HG03520 (cell line): ENCODE results near the gene SLC25A48.
"Not testable (repeated sequence)": the region's sequence is repeated elsewhere in the genome, so short reads cannot be mapped to it uniquely, and the experiment has no call there.

ENCODE experiments used
- ATAC-seq: cut with Tn5 transposase; IDR thresholded peaks from one replicate; pipeline ENCODE4 v1.9.1; 2021; ENCODE audit warnings: mild to moderate bottlenecking, moderate library complexity; ENCODE audit not compliant: unreplicated experiment

SLC25A48 gene

GRCh38 chr5:135851915-135852845 is 17.7 kb downstream of the SLC25A48 start:
- no peak for ATAC-seq

- ATAC-seq = no peak
These were observed 23.3 kb downstream of the SLC25A48 start for GRCh38 chr5:135857630-135858311.

- not testable (repeated sequence) for ATAC-seq
These were observed 24.7 kb downstream of the SLC25A48 start for GRCh38 chr5:135859186-135859585.

GRCh38 chr5:135859641-135860040 is 25.2 kb downstream of the SLC25A48 start:
- ATAC-seq = no peak

GRCh38 chr5:135861641-135862040 is 27.2 kb downstream of the SLC25A48 start:
- no peak for ATAC-seq

GRCh38 chr5:135862086-135862485 is 27.6 kb downstream of the SLC25A48 start:
- ATAC-seq = no peak

GRCh38 chr5:135862744-135863143 is 28.3 kb downstream of the SLC25A48 start:
- ATAC-seq = no peak

GRCh38 chr5:135864503-135865435 is 30.3 kb downstream of the SLC25A48 start:
- no peak for ATAC-seq

GRCh38 chr5:135866016-135866415 is 31.6 kb downstream of the SLC25A48 start:
- ATAC-seq = no peak

GRCh38 chr5:135867599-135867998 is 33.1 kb downstream of the SLC25A48 start:
- ATAC-seq = no peak

- no peak for ATAC-seq
These were observed 34.2 kb downstream of the SLC25A48 start for GRCh38 chr5:135868681-135869080.

- ATAC-seq = no peak
These were observed 34.8 kb downstream of the SLC25A48 start for GRCh38 chr5:135869276-135869675.

- no peak for ATAC-seq
These were observed 35.5 kb downstream of the SLC25A48 start for GRCh38 chr5:135869935-135870334.

- ATAC-seq = no peak
These were observed 36.9 kb downstream of the SLC25A48 start for GRCh38 chr5:135871268-135871915.

GRCh38 chr5:135873831-135874230 is 39.4 kb downstream of the SLC25A48 start:
- ATAC-seq = no peak

GRCh38 chr5:135874461-135874860 is 40.0 kb downstream of the SLC25A48 start:
- no peak for ATAC-seq

- ATAC-seq = no peak
These were observed 41.1 kb downstream of the SLC25A48 start for GRCh38 chr5:135875567-135875966.

GRCh38 chr5:135876146-135876545 is 41.7 kb downstream of the SLC25A48 start:
- ATAC-seq = no peak

GRCh38 chr5:135877570-135878155 is 43.2 kb downstream of the SLC25A48 start:
- ATAC-seq = no peak

GRCh38 chr5:135878156-135878620 is 43.7 kb downstream of the SLC25A48 start:
- ATAC-seq = no peak
